ENCODE measurements around the gene PRKG1.

PRKG1 gene

GRCh38 chr10:51877636-51878035 is 803.3 kb downstream of the PRKG1 start:
- no peaks in the 10 kb centered on the region for H3K36me3 ChIP-seq (ENCODE audit: control insufficient read depth, insufficient read depth, low read length)
- no peak for DNase-seq
- no peak overlapping the region for H2BK5ac ChIP-seq (ENCODE audit: low read length)
- no peaks in the 10 kb centered on the region for H3K79me2 ChIP-seq (ENCODE audit: control insufficient read depth, insufficient read depth, low read length)
- H3K4me1 ChIP-seq (ENCODE audit: control insufficient read depth, low read depth, low read length): no peaks in the 10 kb centered on the region
- H3K18ac ChIP-seq (ENCODE audit: low read length): no peak overlapping the region
- H2BK120ac ChIP-seq (ENCODE audit: low read depth, low read length): no peak overlapping the region
- H3K4me3 ChIP-seq (ENCODE audit: low read length): no peak overlapping the region
- no peak overlapping the region for H3K9ac ChIP-seq (ENCODE audit: low read length)
- no peak overlapping the region for H3K27ac ChIP-seq (ENCODE audit: low read depth, low read length)
- no peak overlapping the region for H3K56ac ChIP-seq (ENCODE audit: low read length)
- no peak overlapping the region for H3K4ac ChIP-seq (ENCODE audit: low read depth, low read length)
- H2BK15ac ChIP-seq (replicated peaks; ENCODE audit: low read depth): no peak overlapping the region
- H2AK5ac ChIP-seq (ENCODE audit: low read length): no peak overlapping the region
- no peak overlapping the region for H4K8ac ChIP-seq (ENCODE audit: low read depth, low read length)
- H3K27me3 ChIP-seq (ENCODE audit: insufficient read depth, low read length, poor library complexity): no peaks in the 10 kb centered on the region
- no peak overlapping the region for H3K4me2 ChIP-seq (ENCODE audit: low read length)
- H3K79me1 ChIP-seq (ENCODE audit: low read length): no peaks in the 10 kb centered on the region
- WGBS (ENCODE audit: extremely low coverage, insufficient coverage, low lambda C conversion rate): no CpG with 5 or more reads among the region's 1 CpG
- H3K23ac ChIP-seq (ENCODE audit: low read length): no peak overlapping the region
- no peak overlapping the region for H4K5ac ChIP-seq (ENCODE audit: low read length)

GRCh38 chr10:51878695-51879094 is 804.4 kb downstream of the PRKG1 start:
- no peak overlapping the region for H3K18ac ChIP-seq (ENCODE audit: low read length)
- H4K8ac ChIP-seq (ENCODE audit: low read depth, low read length): no peak overlapping the region
- no peak for DNase-seq
- H3K36me3 ChIP-seq (ENCODE audit: control insufficient read depth, insufficient read depth, low read length): no peaks in the 10 kb centered on the region
- no peak overlapping the region for H2BK120ac ChIP-seq (ENCODE audit: low read depth, low read length)
- H3K27ac ChIP-seq (ENCODE audit: low read depth, low read length): no peak overlapping the region
- no peak overlapping the region for H3K4ac ChIP-seq (ENCODE audit: low read depth, low read length)
- no peak overlapping the region for H2BK5ac ChIP-seq (ENCODE audit: low read length)
- H3K4me3 ChIP-seq (ENCODE audit: low read length): no peak overlapping the region
- no peak overlapping the region for H3K4me2 ChIP-seq (ENCODE audit: low read length)
- H3K79me1 ChIP-seq (ENCODE audit: low read length): no peaks in the 10 kb centered on the region
- no peak overlapping the region for H3K23ac ChIP-seq (ENCODE audit: low read length)
- H4K5ac ChIP-seq (ENCODE audit: low read length): no peak overlapping the region
- H3K27me3 ChIP-seq (ENCODE audit: insufficient read depth, low read length, poor library complexity): no peaks in the 10 kb centered on the region
- H3K9ac ChIP-seq (ENCODE audit: low read length): no peak overlapping the region
- no peak overlapping the region for H2BK15ac ChIP-seq (replicated peaks; ENCODE audit: low read depth)
- no peaks in the 10 kb centered on the region for H3K79me2 ChIP-seq (ENCODE audit: control insufficient read depth, insufficient read depth, low read length)
- no peak overlapping the region for H2AK5ac ChIP-seq (ENCODE audit: low read length)
- no peak overlapping the region for H3K56ac ChIP-seq (ENCODE audit: low read length)
- no peaks in the 10 kb centered on the region for H3K4me1 ChIP-seq (ENCODE audit: control insufficient read depth, low read depth, low read length)

DNA sequence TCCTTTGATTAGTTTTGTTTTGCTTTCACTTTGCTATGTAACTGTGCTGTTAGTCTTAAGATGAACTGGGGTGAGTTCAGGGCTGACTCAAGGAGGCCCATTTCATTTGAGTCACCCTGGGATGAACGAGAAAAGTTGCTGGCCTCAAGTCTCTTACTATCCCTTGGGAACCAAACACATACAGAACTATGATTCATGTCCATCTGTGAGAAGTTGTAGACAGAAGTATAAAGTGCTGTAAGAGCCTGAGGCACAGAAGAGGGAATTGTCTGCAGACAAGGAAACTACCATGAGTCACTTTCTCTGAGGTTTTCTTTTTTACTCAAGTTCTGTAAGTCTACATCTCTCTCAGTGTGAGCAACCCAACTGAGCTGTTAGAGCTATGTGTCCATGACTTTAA is 805.0 kb downstream of the PRKG1 start:
- H3K79me1 ChIP-seq (ENCODE audit: low read length): no peaks in the 10 kb centered on the region
- H2BK120ac ChIP-seq (ENCODE audit: low read depth, low read length): no peak overlapping the region
- no peak overlapping the region for H3K18ac ChIP-seq (ENCODE audit: low read length)
- H2AK5ac ChIP-seq (ENCODE audit: low read length): no peak overlapping the region
- H2BK15ac ChIP-seq (replicated peaks; ENCODE audit: low read depth): no peak overlapping the region
- no peak overlapping the region for H4K5ac ChIP-seq (ENCODE audit: low read length)
- no peak overlapping the region for H3K4ac ChIP-seq (ENCODE audit: low read depth, low read length)
- H3K36me3 ChIP-seq (ENCODE audit: control insufficient read depth, insufficient read depth, low read length): no peaks in the 10 kb centered on the region
- H3K56ac ChIP-seq (ENCODE audit: low read length): no peak overlapping the region
- H3K9ac ChIP-seq (ENCODE audit: low read length): no peak overlapping the region
- H4K8ac ChIP-seq (ENCODE audit: low read depth, low read length): no peak overlapping the region
- H3K79me2 ChIP-seq (ENCODE audit: control insufficient read depth, insufficient read depth, low read length): no peaks in the 10 kb centered on the region
- no peak overlapping the region for H3K27ac ChIP-seq (ENCODE audit: low read depth, low read length)
- H2BK5ac ChIP-seq (ENCODE audit: low read length): no peak overlapping the region
- no peaks in the 10 kb centered on the region for H3K27me3 ChIP-seq (ENCODE audit: insufficient read depth, low read length, poor library complexity)
- no peaks in the 10 kb centered on the region for H3K4me1 ChIP-seq (ENCODE audit: control insufficient read depth, low read depth, low read length)
- no peak for DNase-seq
- WGBS (ENCODE audit: extremely low coverage, insufficient coverage, low lambda C conversion rate): no CpG with 5 or more reads among the region's 1 CpG
- no peak overlapping the region for H3K23ac ChIP-seq (ENCODE audit: low read length)
- no peak overlapping the region for H3K4me3 ChIP-seq (ENCODE audit: low read length)
- H3K4me2 ChIP-seq (ENCODE audit: low read length): no peak overlapping the region

DNA sequence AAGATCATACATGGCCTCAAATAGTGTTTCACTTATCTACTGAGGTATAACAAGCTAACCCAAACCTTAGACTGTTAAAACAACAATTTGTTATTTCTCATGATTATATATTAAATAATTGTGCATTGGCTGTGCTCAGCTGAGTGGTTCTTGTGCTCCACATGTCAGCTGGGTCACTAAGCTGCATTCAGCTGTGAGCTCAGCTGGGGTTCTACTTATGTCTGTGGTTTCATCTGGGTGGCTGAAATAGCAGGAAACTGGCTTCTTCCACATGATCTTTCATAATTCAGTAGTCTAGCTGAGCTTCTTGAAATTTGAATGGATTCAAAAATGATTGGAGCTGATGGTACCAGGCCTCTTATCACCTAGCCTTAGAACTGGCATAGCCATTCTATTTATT is 806.9 kb downstream of the PRKG1 start:
- Histone ChIP-seq H3K4ac (ENCODE audit: low read depth, low read length) (no peak overlapping the region), H3K4me2 (ENCODE audit: low read length) (no peak overlapping the region), H2AK5ac (ENCODE audit: low read length) (no peak overlapping the region), H3K4me3 (ENCODE audit: low read length) (no peak overlapping the region), H3K79me2 (ENCODE audit: control insufficient read depth, insufficient read depth, low read length) (no peaks in the 10 kb centered on the region), H2BK15ac (replicated peaks; ENCODE audit: low read depth) (no peak overlapping the region), H3K27me3 (ENCODE audit: insufficient read depth, low read length, poor library complexity) (no peaks in the 10 kb centered on the region), H3K23ac (ENCODE audit: low read length) (no peak overlapping the region), H3K9ac (ENCODE audit: low read length) (no peak overlapping the region), H3K27ac (ENCODE audit: low read depth, low read length) (no peak overlapping the region), H2BK120ac (ENCODE audit: low read depth, low read length) (no peak overlapping the region), H3K79me1 (ENCODE audit: low read length) (no peaks in the 10 kb centered on the region), H2BK5ac (ENCODE audit: low read length) (no peak overlapping the region), H3K56ac (ENCODE audit: low read length) (no peak overlapping the region), H3K18ac (ENCODE audit: low read length) (no peak overlapping the region), H3K36me3 (ENCODE audit: control insufficient read depth, insufficient read depth, low read length) (no peaks in the 10 kb centered on the region), H4K8ac (ENCODE audit: low read depth, low read length) (no peak overlapping the region), H3K4me1 (ENCODE audit: control insufficient read depth, low read depth, low read length) (no peaks in the 10 kb centered on the region), H4K5ac (ENCODE audit: low read length) (no peak overlapping the region)
- no peak for DNase-seq

GRCh38 chr10:51886438-51887068 is 812.3 kb downstream of the PRKG1 start:
- no peak overlapping the region for H3K4me3 ChIP-seq (ENCODE audit: low read length)
- DNase-seq: no peak
- no peak overlapping the region for H2BK120ac ChIP-seq (ENCODE audit: low read depth, low read length)
- H3K27ac ChIP-seq (ENCODE audit: low read depth, low read length): no peak overlapping the region
- H3K4me1 ChIP-seq (ENCODE audit: control insufficient read depth, low read depth, low read length): no peaks in the 10 kb centered on the region
- no peak overlapping the region for H3K4me2 ChIP-seq (ENCODE audit: low read length)
- H2AK5ac ChIP-seq (ENCODE audit: low read length): no peak overlapping the region
- no peak overlapping the region for H3K18ac ChIP-seq (ENCODE audit: low read length)
- no peak overlapping the region for H4K8ac ChIP-seq (ENCODE audit: low read depth, low read length)
- no peaks in the 10 kb centered on the region for H3K79me1 ChIP-seq (ENCODE audit: low read length)
- H3K56ac ChIP-seq (ENCODE audit: low read length): no peak overlapping the region
- no peak overlapping the region for H3K4ac ChIP-seq (ENCODE audit: low read depth, low read length)
- H3K79me2 ChIP-seq (ENCODE audit: control insufficient read depth, insufficient read depth, low read length): no peaks in the 10 kb centered on the region
- H4K5ac ChIP-seq (ENCODE audit: low read length): no peak overlapping the region
- H3K27me3 ChIP-seq (ENCODE audit: insufficient read depth, low read length, poor library complexity): no peaks in the 10 kb centered on the region
- H3K23ac ChIP-seq (ENCODE audit: low read length): no peak overlapping the region
- no peaks in the 10 kb centered on the region for H3K36me3 ChIP-seq (ENCODE audit: control insufficient read depth, insufficient read depth, low read length)
- H3K9ac ChIP-seq (ENCODE audit: low read length): no peak overlapping the region
- WGBS (ENCODE audit: extremely low coverage, insufficient coverage, low lambda C conversion rate): no CpG with 5 or more reads among the region's 4 CpGs
- H2BK15ac ChIP-seq (replicated peaks; ENCODE audit: low read depth): no peak overlapping the region
- H2BK5ac ChIP-seq (ENCODE audit: low read length): no peak overlapping the region

DNA sequence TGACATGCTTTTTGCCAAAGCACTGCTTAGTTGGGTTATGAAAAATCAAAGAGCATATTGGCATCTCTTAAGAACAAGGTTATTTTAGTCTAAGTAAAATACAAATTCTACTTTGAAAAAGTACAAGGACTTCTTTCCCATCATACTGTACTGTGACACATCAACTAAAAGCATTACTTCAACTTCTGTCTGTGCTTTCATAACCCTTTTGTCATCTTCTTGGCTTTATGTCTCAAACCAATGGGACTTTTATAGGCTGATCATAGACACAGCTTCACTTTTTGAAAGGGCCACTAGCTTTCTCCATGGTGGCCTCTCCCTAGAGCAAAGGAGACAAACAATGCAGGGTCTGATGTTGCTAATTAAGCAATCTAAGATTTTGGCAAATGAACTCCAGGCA is 814.0 kb downstream of the PRKG1 start:
- Histone ChIP-seq H4K5ac (ENCODE audit: low read length) (no peak overlapping the region), H3K4me2 (ENCODE audit: low read length) (no peak overlapping the region), H3K23ac (ENCODE audit: low read length) (no peak overlapping the region), H3K79me1 (ENCODE audit: low read length) (no peaks in the 10 kb centered on the region), H3K18ac (ENCODE audit: low read length) (no peak overlapping the region), H3K27me3 (ENCODE audit: insufficient read depth, low read length, poor library complexity) (no peaks in the 10 kb centered on the region), H3K36me3 (ENCODE audit: control insufficient read depth, insufficient read depth, low read length) (no peaks in the 10 kb centered on the region), H4K8ac (ENCODE audit: low read depth, low read length) (no peak overlapping the region), H3K56ac (ENCODE audit: low read length) (no peak overlapping the region), H2BK15ac (replicated peaks; ENCODE audit: low read depth) (no peak overlapping the region), H2AK5ac (ENCODE audit: low read length) (no peak overlapping the region), H3K4me1 (ENCODE audit: control insufficient read depth, low read depth, low read length) (no peaks in the 10 kb centered on the region), H3K9ac (ENCODE audit: low read length) (no peak overlapping the region), H2BK120ac (ENCODE audit: low read depth, low read length) (no peak overlapping the region), H3K4me3 (ENCODE audit: low read length) (no peak overlapping the region), H3K79me2 (ENCODE audit: control insufficient read depth, insufficient read depth, low read length) (no peaks in the 10 kb centered on the region), H3K4ac (ENCODE audit: low read depth, low read length) (no peak overlapping the region), H3K27ac (ENCODE audit: low read depth, low read length) (no peak overlapping the region), H2BK5ac (ENCODE audit: low read length) (no peak overlapping the region)
- no peak for DNase-seq
